Neural progenitor cell (in vitro differentiated cells): Measurements from ENCODE around the gene CDH23. TPM values are rescaled to one million over a fixed set of nuclear protein-coding genes. Genes with fewer than 3 reads are reported as not detected.

Experiments used
- DNase-seq: peaks from one replicate; pipeline ENCODE4 v3.0.0-alpha.2; 2016; ENCODE audit warnings: low spot score
- H2AFZ ChIP-seq: fragments of 200-600 bp; sonication (generic); replicated peaks from 2 replicates; pipeline ENCODE4 v1.6.1; 2016; ENCODE audit warnings: antibody characterized with exemption
- H3F3A ChIP-seq: fragments of 200-600 bp; sonication (generic); 2 replicates; pipeline ENCODE4 v1.6.1; 2016; ENCODE audit warnings: antibody characterized with exemption, low read depth
- H3K27ac ChIP-seq: fragments of 200-600 bp; sonication (generic); 2 replicates; pipeline ENCODE4 v1.5.1; 2016; ENCODE audit warnings: mild to moderate bottlenecking
- H3K27me3 ChIP-seq: fragments of 200-600 bp; sonication (generic); 2 replicates; pipeline ENCODE4 v1.6.1; 2016; ENCODE audit warnings: mild to moderate bottlenecking, moderate library complexity
- H3K36me3 ChIP-seq: fragments of 200-600 bp; sonication (generic); 2 replicates; pipeline ENCODE4 v1.5.1; 2016
- H3K4me1 ChIP-seq: fragments of 200-600 bp; sonication (generic); 2 replicates; pipeline ENCODE4 v1.6.1; 2016; ENCODE audit warnings: mixed run types
- H3K4me2 ChIP-seq: fragments of 200-600 bp; sonication (generic); 2 replicates; pipeline ENCODE4 v1.6.1; 2016
- H3K4me3 ChIP-seq: fragments of 200-600 bp; sonication (generic); 2 replicates; pipeline ENCODE4 v1.5.1; 2016
- H3K79me2 ChIP-seq: fragments of 200-600 bp; sonication (generic); 2 replicates; pipeline ENCODE4 v1.6.1; 2016; ENCODE audit warnings: low read depth
- H3K9ac ChIP-seq: fragments of 200-600 bp; sonication (generic); 2 replicates; pipeline ENCODE4 v1.6.1; 2016
- H3K9me3 ChIP-seq: fragments of 200-600 bp; sonication (generic); 2 replicates; pipeline ENCODE4 v1.5.1; 2016; ENCODE audit warnings: low read depth
- H4K20me1 ChIP-seq: fragments of 200-600 bp; sonication (generic); 2 replicates; pipeline ENCODE4 v1.6.1; 2016; ENCODE audit warnings: low read depth
- H3K27ac Mint-ChIP-seq: 3 replicates; pipeline ENCODE4 v1.8.0; 2021; ENCODE audit warnings: mixed read lengths
- H3K27me3 Mint-ChIP-seq: 2 replicates; pipeline ENCODE4 v1.8.0; 2022; ENCODE audit warnings: low read depth, mild to moderate bottlenecking, inconsistent platforms, moderate library complexity, mixed read lengths; ENCODE audit not compliant: insufficient read depth
- H3K36me3 Mint-ChIP-seq: 3 replicates; pipeline ENCODE4 v1.8.0; 2021; ENCODE audit warnings: mixed read lengths
- H3K4me1 Mint-ChIP-seq: 3 replicates; pipeline ENCODE4 v1.8.0; 2021; ENCODE audit warnings: mixed read lengths
- H3K4me3 Mint-ChIP-seq: 3 replicates; pipeline ENCODE4 v1.8.0; 2021; ENCODE audit warnings: mild to moderate bottlenecking, moderate library complexity, mixed read lengths
- H3K9me3 Mint-ChIP-seq: 3 replicates; pipeline ENCODE4 v1.8.0; 2020; ENCODE audit warnings: mixed read lengths
- CTCF ChIP-seq: fragments of 200-600 bp; sonication (generic); IDR thresholded peaks from 2 replicates; pipeline ENCODE4 v1.5.1; 2017; ENCODE audit warnings: antibody characterized with exemption, mild to moderate bottlenecking
- EZH2 ChIP-seq: fragments of 200-600 bp; sonication (generic); IDR thresholded peaks from 2 replicates; pipeline ENCODE4 v1.6.1; 2017; ENCODE audit warnings: antibody characterized with exemption, mild to moderate bottlenecking, moderate library complexity
- EZH2phosphoT487 ChIP-seq: fragments of 200-600 bp; sonication (generic); IDR thresholded peaks from 2 replicates; pipeline ENCODE4 v1.6.1; 2017; ENCODE audit warnings: antibody characterized with exemption
- total RNA-seq: library from RNA; depleted of rRNA; stranded (reverse); fragments of >200 nt; gene quantifications from 2 replicates; pipeline ENCODE4 v1.2.3, GENCODE V29; 2015; ENCODE audit warnings: low replicate concordance

Gene CDH23
- total RNA-seq, 1 donor from 2014 or later, result 5.9 TPM

- Mint-ChIP-seq H3K9me3 (no peaks in the 10 kb centered on the region), H3K4me1 (peaks cover 20% of the 10 kb centered on the region), H3K4me3 (no peak overlapping the region), H3K27ac (no peak overlapping the region), H3K36me3 (no peaks in the 10 kb centered on the region), H3K27me3 (peaks cover 3% of the 10 kb centered on the region)
- no peak overlapping the region for H3K4me3 ChIP-seq
- no peak overlapping the region for H3K9ac ChIP-seq
- H2AFZ ChIP-seq, result no peak overlapping the region
- no peaks in the 10 kb centered on the region for H4K20me1 ChIP-seq
- H3K36me3 ChIP-seq, result no peaks in the 10 kb centered on the region
- H3F3A ChIP-seq, result no peaks in the 10 kb centered on the region
- H3K27me3 ChIP-seq, result no peaks in the 10 kb centered on the region
- no peak for TF ChIP-seq EZH2phosphoT487
- no peak for TF ChIP-seq EZH2
- no peak for TF ChIP-seq CTCF
- H3K4me2 ChIP-seq, result no peak overlapping the region
- H3K27ac ChIP-seq, result no peak overlapping the region
- H3K79me2 ChIP-seq, result no peaks in the 10 kb centered on the region
- H3K9me3 ChIP-seq, result no peaks in the 10 kb centered on the region
- DNase-seq, result no peak
- peaks cover 29% of the 10 kb centered on the region for H3K4me1 ChIP-seq
Measured at GRCh38 chr10:71562904-71563303, 166.2 kb downstream of the CDH23 start.

GRCh38 chr10:71564194-71564820 lies 167.6 kb downstream of the CDH23 start:
- Histone ChIP-seq H3K27ac (no peak overlapping the region), H3K4me1 (peaks cover 25% of the 10 kb centered on the region), H2AFZ (no peak overlapping the region), H3K9ac (no peak overlapping the region), H3K27me3 (no peaks in the 10 kb centered on the region), H3K4me2 (no peak overlapping the region), H3K36me3 (no peaks in the 10 kb centered on the region), H4K20me1 (no peaks in the 10 kb centered on the region), H3F3A (no peaks in the 10 kb centered on the region), H3K79me2 (no peaks in the 10 kb centered on the region), H3K9me3 (no peaks in the 10 kb centered on the region), H3K4me3 (no peak overlapping the region)
- TF ChIP-seq EZH2 (no peak), EZH2phosphoT487 (no peak), CTCF (no peak)
- no peak overlapping the region for H3K4me3 Mint-ChIP-seq
- peak overlapping the region; percentile 66 for H3K27ac Mint-ChIP-seq
- peaks cover 2% of the 10 kb centered on the region for H3K27me3 Mint-ChIP-seq
- no peak for DNase-seq
- H3K9me3 Mint-ChIP-seq, result no peaks in the 10 kb centered on the region
- H3K4me1 Mint-ChIP-seq, result peaks cover 21% of the 10 kb centered on the region
- no peaks in the 10 kb centered on the region for H3K36me3 Mint-ChIP-seq

GRCh38 chr10:71565284-71566000 lies 168.7 kb downstream of the CDH23 start:
- Histone ChIP-seq H2AFZ (no peak overlapping the region), H3K9ac (no peak overlapping the region), H3K27ac (no peak overlapping the region), H3K79me2 (no peaks in the 10 kb centered on the region), H3K27me3 (no peaks in the 10 kb centered on the region), H4K20me1 (no peaks in the 10 kb centered on the region), H3F3A (no peaks in the 10 kb centered on the region), H3K4me2 (no peak overlapping the region), H3K36me3 (no peaks in the 10 kb centered on the region), H3K4me3 (no peak overlapping the region), H3K9me3 (no peaks in the 10 kb centered on the region), H3K4me1 (peaks cover 32% of the 10 kb centered on the region)
- no peaks in the 10 kb centered on the region for H3K36me3 Mint-ChIP-seq
- peaks cover 5% of the 10 kb centered on the region for H3K27me3 Mint-ChIP-seq
- H3K4me3 Mint-ChIP-seq, result no peak overlapping the region
- no peaks in the 10 kb centered on the region for H3K9me3 Mint-ChIP-seq
- peak overlapping the region; percentile 66 for H3K27ac Mint-ChIP-seq
- TF ChIP-seq CTCF (no peak), EZH2phosphoT487 (no peak), EZH2 (no peak)
- no peak for DNase-seq
- H3K4me1 Mint-ChIP-seq, result peaks cover 27% of the 10 kb centered on the region
